ENCODE measurements around the gene IGSF6. TPM values are rescaled to one million over a fixed set of nuclear protein-coding genes. Genes with fewer than 3 reads are reported as not detected.

IGSF6 gene
- total RNA-seq, 4 donors from 2014 or later: 2.8 to 18.6 (median 6.8) TPM

DNA sequence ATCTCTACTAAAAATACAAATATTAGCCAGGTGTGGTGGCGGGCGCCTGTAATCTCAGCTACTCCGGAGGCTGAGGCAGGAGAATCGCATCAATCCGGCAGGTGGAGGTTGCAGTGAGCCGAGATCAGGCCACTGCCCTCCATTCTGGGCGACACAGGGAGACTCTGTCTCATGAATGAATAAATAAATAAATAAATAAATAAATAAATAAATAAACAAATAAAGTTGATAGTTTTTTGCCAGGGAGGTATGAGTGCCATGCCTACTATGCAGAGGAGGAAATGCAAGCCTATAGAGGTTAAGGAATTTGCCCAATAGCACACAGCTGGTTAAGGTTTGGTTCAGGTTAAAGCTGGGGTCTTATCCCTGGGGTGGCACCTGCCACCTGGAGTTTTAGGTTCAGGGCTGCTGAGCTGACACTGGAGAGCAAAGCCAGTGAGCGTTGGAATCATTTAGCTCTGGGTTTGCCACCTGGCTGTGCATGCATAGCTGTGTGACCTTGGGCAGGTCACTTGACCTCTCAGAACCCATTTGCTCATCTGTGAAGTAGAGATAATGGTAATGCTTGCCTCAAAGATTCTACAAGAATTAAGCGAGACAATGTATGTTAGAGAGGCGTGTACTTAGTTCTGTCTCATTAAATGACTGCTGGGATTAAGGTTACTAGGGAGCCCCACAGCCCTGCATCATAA lies 12.5 kb upstream of the IGSF6 start:
- DNase-seq (ENCODE audit: low spot score) (no peak), ATAC-seq (ENCODE audit: low FRiP score) (no peak)
- TF ChIP-seq, protein P1, sequence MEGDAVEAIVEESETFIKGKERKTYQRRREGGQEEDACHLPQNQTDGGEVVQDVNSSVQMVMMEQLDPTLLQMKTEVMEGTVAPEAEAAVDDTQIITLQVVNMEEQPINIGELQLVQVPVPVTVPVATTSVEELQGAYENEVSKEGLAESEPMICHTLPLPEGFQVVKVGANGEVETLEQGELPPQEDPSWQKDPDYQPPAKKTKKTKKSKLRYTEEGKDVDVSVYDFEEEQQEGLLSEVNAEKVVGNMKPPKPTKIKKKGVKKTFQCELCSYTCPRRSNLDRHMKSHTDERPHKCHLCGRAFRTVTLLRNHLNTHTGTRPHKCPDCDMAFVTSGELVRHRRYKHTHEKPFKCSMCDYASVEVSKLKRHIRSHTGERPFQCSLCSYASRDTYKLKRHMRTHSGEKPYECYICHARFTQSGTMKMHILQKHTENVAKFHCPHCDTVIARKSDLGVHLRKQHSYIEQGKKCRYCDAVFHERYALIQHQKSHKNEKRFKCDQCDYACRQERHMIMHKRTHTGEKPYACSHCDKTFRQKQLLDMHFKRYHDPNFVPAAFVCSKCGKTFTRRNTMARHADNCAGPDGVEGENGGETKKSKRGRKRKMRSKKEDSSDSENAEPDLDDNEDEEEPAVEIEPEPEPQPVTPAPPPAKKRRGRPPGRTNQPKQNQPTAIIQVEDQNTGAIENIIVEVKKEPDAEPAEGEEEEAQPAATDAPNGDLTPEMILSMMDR (IDR thresholded peaks at IDR 0.05): no peak

DNA sequence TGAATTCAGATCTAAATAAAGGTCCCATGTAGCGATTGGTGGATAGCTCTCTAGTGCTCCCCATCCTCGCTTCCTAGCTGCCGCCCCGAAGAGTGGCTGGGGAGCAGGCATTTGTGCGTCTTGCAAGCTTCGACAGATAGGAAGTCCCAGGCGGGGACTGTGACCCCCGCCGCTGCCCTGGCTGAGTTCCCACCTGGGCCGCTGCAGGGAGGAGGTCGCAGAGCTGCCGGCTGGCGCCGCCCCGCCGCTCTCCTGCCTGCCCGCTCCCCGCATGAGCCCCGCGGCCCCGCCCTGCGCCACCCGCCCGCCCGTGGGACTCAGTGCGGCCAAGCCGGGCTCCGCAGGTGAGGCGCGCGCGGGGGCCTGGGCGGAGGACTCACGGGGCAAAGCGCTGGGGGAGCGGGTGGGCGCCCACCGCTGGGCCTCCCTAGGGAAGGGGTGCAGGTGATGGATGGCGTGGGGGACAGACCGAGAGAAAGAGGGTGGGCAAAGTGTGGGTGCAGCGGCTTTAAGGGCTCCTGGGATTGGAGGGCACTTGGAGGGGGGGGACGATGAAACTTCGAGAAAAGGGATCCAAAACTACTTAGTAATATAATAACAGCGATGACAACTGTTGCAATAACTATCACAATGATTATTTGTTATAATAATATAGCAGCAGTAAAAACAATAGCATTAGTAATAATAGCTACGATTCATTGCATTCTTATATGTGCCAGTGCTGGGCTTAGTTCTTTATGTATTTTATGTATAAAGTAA lies 11.7 kb upstream of the IGSF6 start, which contains the start of gene OTOA:
Gene OTOA, plus strand, starts transcription at position 80 of the 759 bp plus-strand sequence. CDS start 14,547 bp downstream, outside the sequence.
- no peak for DNase-seq (ENCODE audit: low spot score)
- TF ChIP-seq, protein P1 (IDR thresholded peaks at IDR 0.05): no peak
- ATAC-seq (ENCODE audit: low FRiP score): no peak

- no peak for DNase-seq (ENCODE audit: low spot score)
- ATAC-seq (ENCODE audit: low FRiP score): no peak
- TF ChIP-seq, protein P1 (IDR thresholded peaks at IDR 0.05): no peak
Observed at GRCh38 chr16:21659124-21659523, 6.7 kb upstream of the IGSF6 start.

DNA sequence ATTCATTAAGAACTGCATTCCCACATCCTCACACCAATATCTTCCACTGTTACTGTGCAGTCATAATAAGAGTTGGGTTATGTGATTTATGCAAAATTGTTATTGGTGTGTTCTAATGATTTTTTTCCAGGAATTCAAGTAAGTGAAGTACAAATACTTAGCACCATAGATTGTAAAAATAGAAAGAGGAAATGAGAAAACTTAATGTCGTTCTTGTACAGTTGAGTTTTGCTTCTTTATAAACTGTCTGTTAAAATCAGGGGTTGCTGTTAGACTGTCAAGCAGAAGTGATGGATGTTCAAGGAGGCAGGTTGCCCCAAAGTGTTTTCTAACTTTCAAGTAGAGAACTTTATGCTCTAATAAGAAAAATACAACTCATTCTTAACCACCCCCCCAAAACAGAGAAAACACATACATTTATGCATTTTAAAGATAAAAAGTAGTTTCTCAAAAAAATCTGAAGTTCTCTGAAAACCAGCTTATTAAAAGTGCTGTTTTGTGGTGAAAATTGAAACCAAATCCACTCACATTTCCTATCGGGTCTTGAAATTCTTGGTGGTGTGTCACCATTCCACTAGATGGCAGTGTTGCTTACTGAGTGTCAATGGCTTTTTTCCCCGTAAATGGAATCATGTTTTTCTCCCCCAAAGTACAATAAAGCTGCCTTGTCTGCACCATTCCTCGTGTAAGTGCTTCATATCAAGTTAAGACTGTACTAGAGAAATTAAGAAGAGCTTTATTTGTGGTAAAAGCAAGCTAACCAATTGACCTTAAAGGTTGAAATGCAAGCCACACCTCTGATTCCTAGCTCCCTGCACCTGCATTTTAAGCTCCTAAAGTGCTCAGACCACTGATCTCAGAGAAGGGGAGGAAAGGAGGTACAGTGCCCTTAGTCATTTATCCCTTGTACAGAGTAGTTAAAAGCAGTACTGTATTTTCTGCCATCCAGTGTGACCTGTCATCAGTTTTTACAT lies 4.7 kb upstream of the IGSF6 start:
- ATAC-seq (ENCODE audit: low FRiP score) (no peak), DNase-seq (ENCODE audit: low spot score) (no peak)
- TF ChIP-seq, protein P1 (IDR thresholded peaks at IDR 0.05): no peak

- TF ChIP-seq, protein P1 (IDR thresholded peaks at IDR 0.05): no peak
- ATAC-seq (ENCODE audit: low FRiP score): no peak
- no peak for DNase-seq (ENCODE audit: low spot score)
Observed at GRCh38 chr16:21654881-21655280, 2.5 kb upstream of the IGSF6 start.

GRCh38 chr16:21654466-21654865 lies 2.1 kb upstream of the IGSF6 start:
- TF ChIP-seq, protein P1 (IDR thresholded peaks at IDR 0.05): no peak
- ATAC-seq (ENCODE audit: low FRiP score) (no peak), DNase-seq (ENCODE audit: low spot score) (no peak)

All from omental fat pad (tissue), 4 donors.